HG03095 (cell line): ENCODE measurements around the gene RNLS.

Experiments
- ATAC-seq: cut with Tn5 transposase; IDR thresholded peaks from one replicate; pipeline ENCODE4 v1.9.1; 2021; ENCODE audit warnings: moderate library complexity; ENCODE audit not compliant: unreplicated experiment

Gene RNLS

DNA sequence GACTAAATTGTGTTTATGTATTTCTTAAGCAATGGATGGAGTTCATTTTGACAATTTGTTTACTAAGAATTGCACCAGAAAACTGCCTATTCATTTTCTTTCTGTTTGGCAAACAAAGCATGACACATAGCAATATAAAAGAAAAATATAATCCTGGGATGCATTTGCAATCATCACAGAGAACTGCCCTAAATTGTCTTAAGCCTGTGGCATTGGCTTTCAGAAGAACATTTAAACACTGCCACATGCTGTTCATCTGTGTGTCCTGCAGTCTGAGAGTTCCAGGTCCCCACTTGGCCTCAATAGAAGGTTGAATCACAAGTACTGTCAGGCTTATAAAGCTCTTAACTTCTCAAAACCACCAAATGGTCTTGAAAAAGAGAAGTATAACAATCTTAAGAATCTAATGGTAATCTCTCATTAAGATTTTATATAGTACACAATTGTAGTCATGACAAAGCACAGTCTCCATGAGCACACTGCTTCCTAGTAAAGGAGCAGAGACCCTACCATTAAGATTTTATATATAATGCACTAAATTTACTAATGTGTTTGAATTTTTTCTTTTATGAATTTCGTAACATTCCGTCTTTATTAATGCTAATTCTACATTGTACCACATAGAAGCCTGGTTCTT lies 29.9 kb downstream of the RNLS start:
- peak; percentile 82 for ATAC-seq

DNA sequence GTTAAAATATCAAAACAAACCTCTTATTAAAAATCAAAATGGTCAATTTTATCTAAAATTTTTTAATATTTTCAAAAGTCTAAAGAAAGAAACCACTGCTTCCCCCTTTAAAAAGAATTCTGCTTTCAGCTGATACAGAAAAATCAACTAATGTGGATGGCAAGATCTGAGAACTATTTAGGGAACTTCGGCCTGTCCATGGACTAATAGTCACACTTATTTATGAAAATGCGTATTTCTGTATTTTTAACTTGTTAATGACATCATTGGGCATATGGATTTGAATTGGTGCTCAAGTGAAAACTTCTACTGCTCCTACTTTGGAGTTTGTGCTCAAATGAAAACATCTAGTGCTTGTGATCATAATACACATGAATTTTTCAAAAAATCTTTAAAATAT lies 31.9 kb downstream of the RNLS start:
- ATAC-seq: no peak

GRCh38 chr10:88546497-88546896 lies 36.6 kb downstream of the RNLS start:
- no peak for ATAC-seq

- ATAC-seq: no peak
Observed at GRCh38 chr10:88545359-88545758, 37.8 kb downstream of the RNLS start.

DNA sequence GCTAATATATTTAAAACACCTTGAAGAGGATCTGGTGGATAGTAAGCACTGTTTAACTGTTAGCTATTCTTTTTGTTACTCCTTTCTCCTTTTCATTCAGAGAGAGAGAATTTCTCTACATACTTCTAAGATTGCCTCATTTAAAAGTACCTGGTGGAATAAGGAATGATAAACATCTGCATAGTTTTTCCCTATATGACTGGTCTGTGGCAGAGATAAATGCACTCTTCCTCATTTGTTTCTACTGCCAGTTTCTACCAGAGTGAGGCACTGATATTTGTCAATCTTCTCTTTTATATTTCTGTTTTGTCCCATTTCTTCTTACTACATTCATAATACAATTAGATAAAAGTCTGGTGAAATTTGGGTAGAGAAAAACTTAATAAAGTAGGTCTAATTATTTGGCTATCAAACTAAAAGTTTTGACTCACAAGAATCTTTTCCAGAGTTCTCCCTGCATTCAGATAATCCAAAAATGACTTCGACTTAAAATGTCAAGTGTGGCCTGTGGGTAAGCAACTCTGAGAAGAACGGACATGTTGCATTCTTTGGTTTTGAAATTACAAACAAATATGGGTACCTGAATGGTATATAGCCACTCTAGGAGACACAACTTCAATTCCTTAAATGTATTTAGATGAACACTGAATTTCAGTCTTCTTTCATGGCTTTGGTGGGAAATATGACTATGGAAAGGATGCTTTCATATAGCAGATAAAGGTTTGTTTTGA lies 38.8 kb downstream of the RNLS start:
- no peak for ATAC-seq

DNA sequence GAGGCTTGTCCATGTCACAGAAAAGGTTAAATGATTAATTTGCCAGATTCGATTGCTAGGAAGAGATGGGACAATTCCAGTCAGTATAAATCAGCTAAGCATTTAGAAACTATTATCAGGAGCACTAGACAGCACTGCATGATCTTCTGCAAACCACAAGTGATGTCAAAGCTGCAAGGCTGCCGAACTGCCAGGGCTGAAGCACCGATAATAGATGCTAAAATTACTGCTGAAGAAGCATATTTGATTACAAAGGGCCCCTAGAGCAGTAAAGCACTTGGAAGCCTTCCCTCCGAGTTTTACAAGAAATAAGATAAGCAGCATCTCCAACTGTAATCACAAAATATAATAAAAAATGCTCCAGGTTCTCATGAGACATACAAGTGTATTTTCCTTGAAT lies 40.6 kb downstream of the RNLS start:
- ATAC-seq: no peak

DNA sequence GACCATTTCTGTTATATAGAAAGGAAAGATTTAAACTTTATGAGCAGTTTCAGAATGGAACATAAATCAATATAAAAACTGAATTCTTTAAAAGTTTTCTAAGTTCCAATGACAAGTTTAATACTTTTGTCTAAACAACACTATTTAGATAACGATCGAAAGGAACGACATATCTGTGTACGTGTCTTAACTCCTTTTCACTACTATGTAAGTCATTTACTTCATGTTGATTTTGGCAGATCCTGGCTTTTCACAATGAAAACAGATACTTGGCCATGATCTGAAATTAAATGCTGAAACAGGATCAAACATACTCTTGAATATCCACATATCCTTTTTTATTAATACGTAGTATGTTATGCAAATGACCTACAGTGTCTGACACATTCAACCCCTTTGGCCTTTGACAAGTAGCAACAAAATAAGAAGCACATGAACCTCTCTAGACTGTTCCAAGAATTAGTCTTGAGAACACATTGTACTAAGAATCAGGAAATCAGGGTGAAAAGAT lies 41.9 kb downstream of the RNLS start:
- ATAC-seq: no peak

- no peak for ATAC-seq
Observed at GRCh38 chr10:88540351-88540750, 42.8 kb downstream of the RNLS start.

- no peak for ATAC-seq
Observed at GRCh38 chr10:88538048-88538447, 45.1 kb downstream of the RNLS start.

GRCh38 chr10:88537322-88537721 lies 45.8 kb downstream of the RNLS start:
- no peak for ATAC-seq

DNA sequence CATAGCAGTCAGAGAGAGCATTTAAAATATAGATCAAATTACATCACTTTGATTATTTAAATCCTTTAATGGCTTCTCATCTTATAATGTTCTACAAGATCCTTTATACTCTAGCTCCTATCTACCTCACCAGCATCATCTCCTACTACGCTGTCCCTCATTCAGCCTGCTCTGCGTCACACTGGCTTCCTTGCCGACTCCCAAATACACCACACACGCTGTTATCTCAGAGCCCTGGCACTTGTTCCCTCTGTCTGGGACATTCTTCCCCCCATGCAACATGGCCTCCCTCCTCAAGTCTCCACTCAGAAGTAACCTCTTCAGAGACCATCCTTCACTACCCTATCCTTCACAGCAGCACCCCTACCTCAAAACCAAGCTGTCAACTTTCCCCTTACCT lies 46.7 kb downstream of the RNLS start:
- no peak for ATAC-seq

DNA sequence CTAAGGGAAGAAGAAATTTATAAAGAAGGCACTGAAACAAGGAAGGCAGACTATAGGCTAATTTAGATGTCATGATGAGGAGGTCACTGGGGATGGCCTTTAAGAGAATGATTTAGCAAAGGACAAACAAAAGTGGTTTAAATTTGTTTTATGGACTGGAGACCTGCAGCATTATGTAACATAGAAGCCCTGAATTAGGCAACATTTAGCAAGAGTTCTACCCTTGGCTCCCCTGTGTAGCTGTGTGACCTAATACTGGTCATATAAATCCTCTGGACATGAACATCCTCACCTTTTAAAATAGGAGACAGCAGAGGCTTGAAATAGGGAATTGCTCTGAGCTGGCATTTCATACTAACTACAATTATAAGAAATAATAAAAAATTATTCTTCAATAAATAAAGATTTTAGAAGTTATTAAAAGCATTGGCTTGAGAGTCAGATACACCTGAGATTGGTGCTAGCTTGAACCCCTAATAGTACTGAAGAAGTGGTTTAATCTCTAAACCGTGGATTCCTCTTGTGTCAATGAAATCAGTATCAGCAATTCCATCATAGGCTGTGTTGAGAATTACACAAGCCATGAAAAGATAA lies 48.9 kb downstream of the RNLS start:
- no peak for ATAC-seq

GRCh38 chr10:88531392-88532052 lies 51.6 kb downstream of the RNLS start:
- ATAC-seq: no peak

GRCh38 chr10:88530629-88531391 lies 52.3 kb downstream of the RNLS start:
- ATAC-seq: no peak

- ATAC-seq: no peak
Observed at GRCh38 chr10:88530093-88530492, 53.0 kb downstream of the RNLS start.

DNA sequence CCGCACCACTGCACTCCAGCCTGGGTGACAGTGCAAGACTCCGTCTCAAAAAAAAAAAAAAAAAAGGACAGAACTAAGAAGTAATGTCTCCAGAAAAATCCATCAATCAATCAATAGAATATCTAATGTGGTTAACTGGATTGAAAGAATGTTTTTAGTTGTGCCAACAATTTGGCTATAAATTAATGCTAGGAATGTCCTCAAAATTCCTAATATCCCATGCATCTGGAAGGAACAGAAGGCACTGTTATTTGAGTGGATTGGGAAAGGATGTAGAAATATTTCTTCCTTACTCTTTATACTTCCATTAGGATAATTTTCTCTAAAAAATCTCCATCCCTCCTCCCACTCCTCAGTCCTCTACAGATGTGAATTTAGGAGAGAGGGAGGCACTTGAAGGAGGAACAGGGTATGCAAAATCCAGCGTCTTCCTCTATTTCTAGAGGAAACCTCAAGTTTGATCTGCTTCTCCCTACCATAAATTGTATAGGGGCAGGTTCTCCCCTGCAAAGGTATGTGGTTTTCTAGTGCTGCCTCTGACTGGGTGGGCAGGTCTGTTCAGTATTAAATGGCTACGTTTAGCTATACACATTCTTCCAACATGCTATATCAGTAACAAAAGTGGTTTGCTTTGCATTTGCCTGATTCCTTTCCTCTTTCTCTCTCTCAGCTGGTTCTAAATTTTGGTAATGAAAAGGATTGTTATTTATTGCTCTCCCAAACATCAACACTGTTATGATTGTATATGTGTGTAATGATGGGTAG lies 54.1 kb downstream of the RNLS start:
- ATAC-seq: no peak

- no peak for ATAC-seq
Observed at GRCh38 chr10:88528201-88528600, 54.9 kb downstream of the RNLS start.

GRCh38 chr10:88527245-88527644 lies 55.9 kb downstream of the RNLS start:
- no peak for ATAC-seq

- ATAC-seq: no peak
Observed at GRCh38 chr10:88526501-88527105, 56.5 kb downstream of the RNLS start.
